OCI-LY1 (cell line): ENCODE measurements around the gene DCST1.

Experiments
- H2AFZ ChIP-seq: fragments of 200-600 bp; sonication (generic), shearing (Covaris generic); 2 replicates; pipeline ENCODE4 v1.6.0; 2014; ENCODE audit warnings: antibody characterized with exemption, mild to moderate bottlenecking, low read length
- H3F3A ChIP-seq: fragments of 200-600 bp; sonication (generic), shearing (Covaris generic); 2 replicates; pipeline ENCODE4 v1.6.0; 2014; ENCODE audit warnings: mild to moderate bottlenecking, antibody characterized with exemption, low read length, moderate library complexity; ENCODE audit not compliant: insufficient read depth
- H3K27ac ChIP-seq: fragments of 200-600 bp; sonication (generic); 2 replicates; pipeline ENCODE4 v1.5.1; 2014; ENCODE audit warnings: low read length, mixed run types, mild to moderate bottlenecking, low read depth; ENCODE audit not compliant: poor library complexity, severe bottlenecking
- H3K27me3 ChIP-seq: fragments of 200-600 bp; sonication (generic); 2 replicates; pipeline ENCODE4 v1.6.0; 2014; ENCODE audit warnings: antibody characterized with exemption, mild to moderate bottlenecking, low read length, moderate library complexity; ENCODE audit not compliant: insufficient read depth
- H3K36me3 ChIP-seq: fragments of 200-600 bp; sonication (generic); 2 replicates; pipeline ENCODE4 v1.6.1; 2014; ENCODE audit warnings: mild to moderate bottlenecking, antibody characterized with exemption, low read length, moderate library complexity, mixed read lengths; ENCODE audit not compliant: insufficient read depth
- H3K4me1 ChIP-seq: fragments of 200-600 bp; sonication (generic); 2 replicates; pipeline ENCODE4 v1.5.1; 2014; ENCODE audit warnings: mild to moderate bottlenecking, low read length, moderate library complexity; ENCODE audit not compliant: insufficient read depth, severe bottlenecking
- H3K4me2 ChIP-seq: fragments of 200-600 bp; sonication (generic), shearing (Covaris generic); 2 replicates; pipeline ENCODE4 v1.6.1; 2014; ENCODE audit warnings: low read length
- H3K4me3 ChIP-seq: fragments of 200-600 bp; sonication (generic); 2 replicates; pipeline ENCODE4 v1.5.1; 2014; ENCODE audit warnings: low read length, low read depth, mild to moderate bottlenecking, mixed read lengths; ENCODE audit not compliant: poor library complexity, severe bottlenecking
- H3K79me2 ChIP-seq: fragments of 200-600 bp; shearing (Covaris generic); 2 replicates; pipeline ENCODE4 v1.6.1; 2016; ENCODE audit warnings: mixed run types, low read length, mixed read lengths; ENCODE audit not compliant: insufficient read depth
- H3K9ac ChIP-seq: fragments of 200-600 bp; sonication (generic), shearing (Covaris generic); 2 replicates; pipeline ENCODE4 v1.6.1; 2014; ENCODE audit warnings: mild to moderate bottlenecking, low read length, mixed read lengths
- H3K9me2 ChIP-seq: fragments of 200-600 bp; sonication (generic), shearing (Covaris generic); 2 replicates; pipeline ENCODE4 v1.6.1; 2014; ENCODE audit warnings: low read depth, mild to moderate bottlenecking, low read length, mixed read lengths
- H3K9me3 ChIP-seq: fragments of 200-600 bp; shearing (Covaris generic); 2 replicates; pipeline ENCODE4 v1.6.1; 2014; ENCODE audit warnings: low read length, mixed read lengths
- H4K20me1 ChIP-seq: fragments of 200-600 bp; sonication (generic), shearing (Covaris generic); 2 replicates; pipeline ENCODE4 v1.6.0; 2016; ENCODE audit warnings: mild to moderate bottlenecking, low read length; ENCODE audit not compliant: insufficient read depth
- CTCF ChIP-seq: fragments of 200-600 bp; sonication (generic), shearing (Covaris generic); IDR thresholded peaks from 2 replicates; pipeline ENCODE4 v1.5.1; 2017; ENCODE audit warnings: mild to moderate bottlenecking, antibody characterized with exemption, low read length, moderate library complexity, mixed read lengths
- EZH2 ChIP-seq: fragments of 200-600 bp; sonication (generic), shearing (Covaris generic); IDR thresholded peaks from 2 replicates; pipeline ENCODE4 v1.8.0; 2017; ENCODE audit warnings: borderline replicate concordance, mixed run types, mild to moderate bottlenecking, antibody characterized with exemption, low read length, moderate library complexity, mixed read lengths

DCST1 gene

GRCh38 chr1:155040358-155041093 lies 6.9 kb downstream of the DCST1 start:
- Histone ChIP-seq H2AFZ (no peak overlapping the region), H3K9me2 (no peaks in the 10 kb centered on the region), H3F3A (no peaks in the 10 kb centered on the region), H3K9ac (no peak overlapping the region), H3K79me2 (no peaks in the 10 kb centered on the region), H3K27me3 (peaks cover 11% of the 10 kb centered on the region), H4K20me1 (no peaks in the 10 kb centered on the region), H3K4me3 (no peak overlapping the region), H3K36me3 (no peaks in the 10 kb centered on the region), H3K4me2 (no peak overlapping the region), H3K9me3 (no peaks in the 10 kb centered on the region), H3K27ac (no peak overlapping the region), H3K4me1 (no peaks in the 10 kb centered on the region)
- TF ChIP-seq CTCF (no peak), EZH2 (no peak)

- peaks cover 7% of the 10 kb centered on the region for H3K27me3 ChIP-seq
- no peaks in the 10 kb centered on the region for H3K36me3 ChIP-seq
- H3K27ac ChIP-seq: no peak overlapping the region
- H3K4me1 ChIP-seq: no peaks in the 10 kb centered on the region
- no peak for TF ChIP-seq CTCF
- TF ChIP-seq EZH2: no peak
- H3K9me3 ChIP-seq: no peaks in the 10 kb centered on the region
- no peaks in the 10 kb centered on the region for H3K9me2 ChIP-seq
- no peaks in the 10 kb centered on the region for H3K79me2 ChIP-seq
- H4K20me1 ChIP-seq: no peaks in the 10 kb centered on the region
- H3K4me2 ChIP-seq: no peak overlapping the region
- H3K4me3 ChIP-seq: no peak overlapping the region
- no peaks in the 10 kb centered on the region for H3F3A ChIP-seq
- H2AFZ ChIP-seq: no peak overlapping the region
- no peak overlapping the region for H3K9ac ChIP-seq
These were observed 9.2 kb downstream of the DCST1 start for GRCh38 chr1:155042789-155043188.

- Histone ChIP-seq H2AFZ (no peak overlapping the region), H3K36me3 (no peaks in the 10 kb centered on the region), H3K4me3 (no peak overlapping the region), H3K79me2 (no peaks in the 10 kb centered on the region), H3K9me3 (no peaks in the 10 kb centered on the region), H3K27ac (no peak overlapping the region), H3K4me1 (no peaks in the 10 kb centered on the region), H3K4me2 (no peak overlapping the region), H3K27me3 (peaks cover 7% of the 10 kb centered on the region), H3K9me2 (no peaks in the 10 kb centered on the region), H4K20me1 (no peaks in the 10 kb centered on the region), H3K9ac (no peak overlapping the region), H3F3A (no peaks in the 10 kb centered on the region)
- no peak for TF ChIP-seq EZH2
- TF ChIP-seq CTCF: no peak
These were observed 9.7 kb downstream of the DCST1 start for GRCh38 chr1:155043301-155043702.
